ENCODE measurements around the gene KIZ. TPM values are rescaled to one million over a fixed set of nuclear protein-coding genes. Genes with fewer than 3 reads are reported as not detected.

The KIZ gene
- total RNA-seq, 1 donor: 19.4 TPM

DNA sequence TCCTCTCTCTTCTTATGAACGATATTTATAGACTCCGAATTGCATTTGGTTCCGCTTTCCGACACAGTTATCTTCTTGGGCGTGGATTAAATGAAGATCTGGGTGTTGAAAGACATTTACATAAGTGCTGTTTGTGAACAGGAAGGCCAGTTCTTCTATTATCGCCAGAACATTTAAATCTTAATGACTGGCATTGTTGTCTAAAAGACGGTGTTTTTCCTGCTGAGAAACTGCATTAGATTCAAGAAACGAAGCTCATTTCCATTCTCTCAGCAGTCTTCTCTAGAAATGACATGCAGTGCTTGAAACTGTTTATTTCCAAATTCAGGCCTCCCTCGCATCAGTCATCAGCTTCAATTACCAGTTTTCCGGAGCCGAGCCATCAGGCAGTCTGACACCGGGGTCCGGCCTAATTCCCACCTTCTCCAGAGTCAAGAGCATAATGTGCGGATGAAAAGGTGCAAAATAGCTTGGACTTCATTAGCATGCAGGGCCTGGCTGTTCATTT lies 35.7 kb upstream of the KIZ start:
- no peak overlapping the region for H3K4me3 ChIP-seq (ENCODE audit: low read depth, low read length)
- no peak for DNase-seq (ENCODE audit: low read depth)
- TF ChIP-seq, protein P1, sequence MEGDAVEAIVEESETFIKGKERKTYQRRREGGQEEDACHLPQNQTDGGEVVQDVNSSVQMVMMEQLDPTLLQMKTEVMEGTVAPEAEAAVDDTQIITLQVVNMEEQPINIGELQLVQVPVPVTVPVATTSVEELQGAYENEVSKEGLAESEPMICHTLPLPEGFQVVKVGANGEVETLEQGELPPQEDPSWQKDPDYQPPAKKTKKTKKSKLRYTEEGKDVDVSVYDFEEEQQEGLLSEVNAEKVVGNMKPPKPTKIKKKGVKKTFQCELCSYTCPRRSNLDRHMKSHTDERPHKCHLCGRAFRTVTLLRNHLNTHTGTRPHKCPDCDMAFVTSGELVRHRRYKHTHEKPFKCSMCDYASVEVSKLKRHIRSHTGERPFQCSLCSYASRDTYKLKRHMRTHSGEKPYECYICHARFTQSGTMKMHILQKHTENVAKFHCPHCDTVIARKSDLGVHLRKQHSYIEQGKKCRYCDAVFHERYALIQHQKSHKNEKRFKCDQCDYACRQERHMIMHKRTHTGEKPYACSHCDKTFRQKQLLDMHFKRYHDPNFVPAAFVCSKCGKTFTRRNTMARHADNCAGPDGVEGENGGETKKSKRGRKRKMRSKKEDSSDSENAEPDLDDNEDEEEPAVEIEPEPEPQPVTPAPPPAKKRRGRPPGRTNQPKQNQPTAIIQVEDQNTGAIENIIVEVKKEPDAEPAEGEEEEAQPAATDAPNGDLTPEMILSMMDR (IDR thresholded peaks at IDR 0.05; ENCODE audit: insufficient read depth, low read length): no peak

DNA sequence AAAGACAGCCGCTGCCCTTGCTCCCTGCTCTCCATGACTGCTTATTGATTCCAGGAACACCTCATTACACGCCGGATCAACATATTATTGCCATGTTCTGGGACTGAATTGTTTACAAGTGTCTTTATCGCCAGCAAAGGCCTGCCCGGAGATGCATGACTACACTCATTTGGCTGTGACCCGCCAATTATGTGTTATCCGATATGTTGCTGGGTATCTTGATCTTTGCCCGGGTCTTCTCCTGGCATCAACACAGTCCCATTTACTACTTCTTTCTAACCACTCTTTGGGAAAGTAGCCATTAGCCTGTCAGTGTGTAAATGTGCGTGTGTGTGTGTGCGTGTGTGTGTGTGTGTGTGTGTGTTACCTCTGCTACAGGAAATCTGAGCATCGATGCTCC lies 35.2 kb upstream of the KIZ start:
- no peak for DNase-seq (ENCODE audit: low read depth)
- TF ChIP-seq, protein P1 (IDR thresholded peaks at IDR 0.05; ENCODE audit: insufficient read depth, low read length): no peak
- no peak overlapping the region for H3K4me3 ChIP-seq (ENCODE audit: low read depth, low read length)

DNA sequence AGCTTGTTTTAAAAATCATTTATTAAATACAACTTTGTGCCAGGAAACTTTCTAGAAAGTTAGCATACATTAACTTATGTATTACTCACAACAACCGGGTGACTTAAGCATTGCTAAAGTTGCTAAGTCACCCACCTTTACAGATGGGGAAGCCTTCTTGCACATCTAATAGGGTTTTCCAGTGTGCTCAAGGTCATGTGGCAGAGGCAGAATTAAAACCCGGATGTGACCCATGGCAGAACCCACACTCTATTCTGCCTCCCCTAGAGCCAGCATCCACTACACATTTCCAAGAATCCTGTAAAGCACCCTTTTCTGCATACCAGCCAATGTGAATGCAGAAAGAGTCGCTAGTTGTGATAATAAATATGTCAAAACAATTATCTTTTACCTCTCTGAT lies 33.1 kb upstream of the KIZ start:
- H3K4me3 ChIP-seq (ENCODE audit: low read depth, low read length): no peak overlapping the region
- TF ChIP-seq, protein P1 (IDR thresholded peaks at IDR 0.05; ENCODE audit: insufficient read depth, low read length): no peak
- no peak for DNase-seq (ENCODE audit: low read depth)

DNA sequence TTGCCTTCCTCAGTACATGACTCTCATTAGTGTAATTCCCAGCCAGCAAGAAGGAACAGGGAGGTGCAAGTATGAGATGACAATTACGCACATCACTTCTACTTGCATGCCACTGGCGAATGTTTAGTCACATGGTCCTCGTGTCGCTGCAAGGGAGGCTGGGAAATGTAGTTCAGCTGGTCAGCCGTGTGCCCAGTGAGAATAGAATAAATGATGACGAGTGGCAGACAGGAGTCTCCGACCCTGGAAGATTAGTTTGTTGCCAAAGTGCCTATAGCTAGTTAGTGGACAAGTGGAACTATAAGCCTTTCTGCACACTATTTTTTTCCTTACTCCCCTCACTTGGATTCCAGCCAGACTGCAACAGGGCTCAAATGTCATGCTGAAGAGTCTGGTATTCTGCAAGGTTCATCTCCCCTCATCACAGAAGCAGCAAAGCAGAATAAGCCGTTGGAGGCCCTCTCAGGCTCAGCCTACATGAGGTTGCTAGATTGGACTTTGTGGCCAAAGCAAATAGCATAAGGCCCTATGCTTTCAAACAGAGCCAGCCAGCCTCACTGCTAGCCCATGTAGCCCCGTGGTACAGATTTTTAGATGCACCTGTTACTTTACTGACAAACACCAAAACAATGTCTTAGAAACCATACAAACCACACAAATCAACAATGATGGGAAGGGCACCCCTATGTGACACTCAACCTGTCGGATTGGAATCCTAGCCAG lies 29.4 kb upstream of the KIZ start:
- DNase-seq (ENCODE audit: low read depth): peak; percentile 11
- TF ChIP-seq, protein P1 (IDR thresholded peaks at IDR 0.05; ENCODE audit: insufficient read depth, low read length): no peak

DNA sequence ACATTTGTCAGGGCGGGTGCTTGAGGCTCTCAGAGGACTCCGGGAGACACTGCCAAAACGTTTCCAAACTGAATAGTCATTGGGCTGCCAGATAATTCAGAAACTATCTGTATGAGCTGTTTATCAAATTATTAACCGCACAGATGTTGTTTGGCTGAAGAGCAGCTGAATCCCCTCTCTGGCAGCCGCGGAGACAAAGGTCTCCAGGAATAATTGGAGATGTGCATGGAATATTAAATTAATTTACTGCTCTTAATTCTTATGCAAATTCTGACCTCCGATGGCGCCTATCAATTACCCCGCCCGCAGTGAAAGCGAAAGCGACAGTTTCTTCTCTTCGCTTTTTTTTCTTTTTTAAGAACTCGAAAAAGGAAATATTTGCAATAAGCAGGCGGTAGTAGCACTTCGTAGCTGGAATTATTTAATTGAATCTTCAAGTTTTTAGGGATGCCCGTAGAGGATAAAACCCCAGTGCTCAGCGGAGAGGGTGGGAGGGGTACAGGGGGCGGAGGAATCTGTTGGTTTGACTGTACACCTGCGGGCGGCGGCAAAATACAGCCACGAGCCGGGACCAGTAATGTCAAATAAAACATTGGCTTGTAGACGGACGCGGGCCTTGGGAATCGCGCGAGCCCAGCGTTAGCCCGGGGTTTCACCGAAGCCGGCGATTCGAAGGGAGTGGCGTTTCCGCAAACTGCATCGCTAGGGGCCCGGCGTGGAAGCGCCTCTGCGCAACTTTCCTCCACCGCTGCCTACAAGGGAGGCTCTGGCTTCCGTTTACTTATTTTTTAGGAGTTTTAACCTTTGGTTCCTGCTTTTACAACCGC lies 25.9 kb upstream of the KIZ start:
- TF ChIP-seq, protein P1 (IDR thresholded peaks at IDR 0.05; ENCODE audit: insufficient read depth, low read length): no peak
- DNase-seq (ENCODE audit: low read depth): peak; percentile 17
- H3K4me3 ChIP-seq (ENCODE audit: low read depth, low read length): peak overlapping the region; percentile 42

More for the DNA sequence above, 29.4 kb upstream of the KIZ start:
- H3K4me3 ChIP-seq (ENCODE audit: low read depth, low read length): no peak overlapping the region

DNA sequence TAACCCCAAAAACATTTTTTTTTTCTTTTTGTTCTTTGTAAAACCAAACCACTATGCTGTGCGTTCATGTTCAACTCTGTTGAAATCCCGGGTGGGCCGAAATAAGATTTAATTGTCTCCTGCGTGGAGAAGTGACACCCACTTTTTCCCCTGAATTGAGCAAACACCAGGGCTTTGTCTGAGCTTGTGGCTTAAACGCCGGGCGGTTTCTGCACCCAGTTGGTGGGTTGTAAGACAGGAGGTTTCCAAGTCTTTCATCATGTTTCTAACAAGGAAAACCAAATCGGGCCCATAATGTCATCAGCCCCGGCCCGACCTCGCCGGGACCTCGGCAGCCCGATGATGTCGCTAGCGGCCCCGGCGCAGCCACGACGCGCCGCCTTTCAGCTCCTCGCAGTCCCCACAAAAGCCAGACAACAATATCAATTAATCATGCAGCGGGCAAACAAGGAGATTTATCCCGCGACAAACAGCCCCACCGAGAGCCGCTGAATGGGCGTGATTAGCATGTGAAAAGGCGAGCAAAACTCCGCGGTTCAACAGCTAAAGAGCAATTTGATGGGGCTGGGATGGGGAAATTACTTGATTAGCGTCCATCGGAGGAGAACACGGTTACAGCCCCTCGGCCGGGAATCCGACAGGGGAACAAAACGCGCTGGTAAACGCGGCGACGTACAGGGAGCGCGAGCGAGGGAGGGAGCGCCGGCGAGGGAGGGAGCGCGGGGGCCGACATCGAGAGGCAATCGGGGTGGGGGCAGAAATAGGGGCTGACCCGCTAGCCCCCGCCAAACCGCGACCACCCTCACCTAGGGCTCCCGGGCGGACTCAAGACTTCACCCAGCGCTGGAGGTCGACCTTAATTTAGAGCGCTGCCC lies 25.1 kb upstream of the KIZ start:
- peak overlapping the region; percentile 42 for H3K4me3 ChIP-seq (ENCODE audit: low read depth, low read length)
- peak; percentile 46 for DNase-seq (ENCODE audit: low read depth)

More for the DNA sequence above, 25.1 kb upstream of the KIZ start:
- TF ChIP-seq, protein P1 (IDR thresholded peaks at IDR 0.05; ENCODE audit: insufficient read depth, low read length): no peak
